Hepatocyte (in vitro differentiated cells): ENCODE results near the gene CDH10. TPM values are rescaled to one million over a fixed set of nuclear protein-coding genes. Genes with fewer than 3 reads are reported as not detected.

Experiments used
- DNase-seq: peaks from one replicate; pipeline ENCODE4 v3.0.0-alpha.2; 2016; ENCODE audit warnings: low spot score
- H2AFZ ChIP-seq: fragments of 200-600 bp; sonication (generic); 2 replicates; pipeline ENCODE4 v1.6.0; 2016; ENCODE audit warnings: antibody characterized with exemption, mild to moderate bottlenecking
- H3K27ac ChIP-seq: fragments of 200-600 bp; sonication (generic); 2 replicates; pipeline ENCODE4 v1.5.1; 2016; ENCODE audit warnings: mild to moderate bottlenecking
- H3K27me3 ChIP-seq: fragments of 200-600 bp; sonication (generic); 2 replicates; pipeline ENCODE4 v1.6.1; 2016
- H3K36me3 ChIP-seq: fragments of 200-600 bp; sonication (generic); replicated peaks from 2 replicates; pipeline ENCODE4 v1.5.1; 2016; ENCODE audit warnings: low read depth; ENCODE audit not compliant: insufficient read depth
- H3K4me1 ChIP-seq: fragments of 200-600 bp; sonication (generic); 2 replicates; pipeline ENCODE4 v1.5.1; 2016; ENCODE audit warnings: mild to moderate bottlenecking, moderate library complexity; ENCODE audit not compliant: insufficient read depth
- H3K4me2 ChIP-seq: fragments of 200-600 bp; sonication (generic); 2 replicates; pipeline ENCODE4 v1.6.0; 2016
- H3K4me3 ChIP-seq: fragments of 200-600 bp; sonication (generic); 2 replicates; pipeline ENCODE4 v1.5.1; 2016; ENCODE audit warnings: mild to moderate bottlenecking
- H3K79me2 ChIP-seq: fragments of 200-600 bp; sonication (generic); 2 replicates; pipeline ENCODE4 v1.6.0; 2017; ENCODE audit warnings: mild to moderate bottlenecking
- H3K9me2 ChIP-seq: fragments of 200-600 bp; sonication (generic); replicated peaks from 2 replicates; pipeline ENCODE4 v1.6.0; 2017; ENCODE audit warnings: mild to moderate bottlenecking; ENCODE audit not compliant: insufficient read depth
- H3K9me3 ChIP-seq: fragments of 200-600 bp; sonication (generic); 2 replicates; pipeline ENCODE4 v1.5.1; 2016; ENCODE audit warnings: low read depth, mild to moderate bottlenecking
- H4K20me1 ChIP-seq: fragments of 200-600 bp; sonication (generic); 2 replicates; pipeline ENCODE4 v1.6.0; 2016; ENCODE audit warnings: mild to moderate bottlenecking; ENCODE audit not compliant: insufficient read depth, poor library complexity, severe bottlenecking
- EZH2 ChIP-seq: fragments of 200-600 bp; sonication (generic); IDR thresholded peaks from 2 replicates; pipeline ENCODE4 v1.6.1; 2016; ENCODE audit warnings: antibody characterized with exemption, mild to moderate bottlenecking, borderline replicate concordance
- EZH2phosphoT487 ChIP-seq: fragments of 200-600 bp; sonication (generic); IDR thresholded peaks from one replicate; pipeline ENCODE4 v1.6.1; 2018; ENCODE audit warnings: antibody characterized with exemption, mild to moderate bottlenecking, low read depth, moderate library complexity; ENCODE audit not compliant: unreplicated experiment, severe bottlenecking
- WGBS: methylation state at CpG from one replicate; pipeline ENCODE4 v1.1.6; 2016; ENCODE audit warnings: low lambda C conversion rate; ENCODE audit errors: missing lambda C conversion rate; 5-methylcytosine and 5-hydroxymethylcytosine counted together
- polyA plus RNA-seq: library from polyadenylated mRNA; unstranded; fragments of >200 nt; fragmentation: Nextera tagmentation; extraction: Ambion mirVana; gene quantifications from 2 replicates; pipeline ENCODE4 v1.2.1, GENCODE V29; 2016
- total RNA-seq: library from RNA; depleted of rRNA; stranded (reverse); fragments of >200 nt; gene quantifications from 2 replicates; pipeline ENCODE4 v1.2.3, GENCODE V29; 2014
- TF ChIP-seq, protein P1 (sequence below): fragments of 200-600 bp; sonication (generic); IDR thresholded peaks from 2 replicates; pipeline ENCODE4 v1.5.1; 2016; ENCODE audit warnings: antibody characterized with exemption, mild to moderate bottlenecking; ENCODE audit not compliant: poor library complexity

The CDH10 gene
- total and polyA plus RNA-seq, 2 experiments from 2014 or later: 3.2 to 4.9 TPM

DNA sequence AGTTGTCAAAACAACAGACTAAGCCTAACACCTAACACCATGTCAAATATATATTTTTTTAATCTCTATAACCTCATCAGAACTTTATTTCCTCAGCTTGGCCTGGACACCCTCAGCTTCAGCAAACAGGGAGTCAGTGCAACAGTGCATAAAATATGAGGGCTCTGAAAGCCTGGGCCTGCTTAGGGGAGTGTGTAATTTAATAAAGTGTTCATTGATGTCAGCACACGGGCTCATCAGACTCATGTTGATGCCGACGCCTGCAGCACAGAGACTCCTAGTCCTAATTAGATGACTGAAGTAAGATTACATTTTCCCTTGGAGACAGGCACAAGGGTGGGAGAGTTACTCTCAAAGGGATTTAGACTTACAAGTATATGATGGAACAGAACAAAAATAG lies 37.8 kb downstream of the CDH10 start:
- Histone ChIP-seq H3K27ac (no peak overlapping the region), H3K79me2 (no peaks in the 10 kb centered on the region), H3K4me1 (no peaks in the 10 kb centered on the region), H4K20me1 (no peaks in the 10 kb centered on the region), H2AFZ (no peak overlapping the region), H3K4me2 (no peak overlapping the region), H3K4me3 (no peak overlapping the region), H3K36me3 (no peaks in the 10 kb centered on the region), H3K9me3 (no peaks in the 10 kb centered on the region), H3K9me2 (no peaks in the 10 kb centered on the region), H3K27me3 (no peaks in the 10 kb centered on the region)
- no peak for DNase-seq
- TF ChIP-seq EZH2: no peak
- TF ChIP-seq, protein P1, sequence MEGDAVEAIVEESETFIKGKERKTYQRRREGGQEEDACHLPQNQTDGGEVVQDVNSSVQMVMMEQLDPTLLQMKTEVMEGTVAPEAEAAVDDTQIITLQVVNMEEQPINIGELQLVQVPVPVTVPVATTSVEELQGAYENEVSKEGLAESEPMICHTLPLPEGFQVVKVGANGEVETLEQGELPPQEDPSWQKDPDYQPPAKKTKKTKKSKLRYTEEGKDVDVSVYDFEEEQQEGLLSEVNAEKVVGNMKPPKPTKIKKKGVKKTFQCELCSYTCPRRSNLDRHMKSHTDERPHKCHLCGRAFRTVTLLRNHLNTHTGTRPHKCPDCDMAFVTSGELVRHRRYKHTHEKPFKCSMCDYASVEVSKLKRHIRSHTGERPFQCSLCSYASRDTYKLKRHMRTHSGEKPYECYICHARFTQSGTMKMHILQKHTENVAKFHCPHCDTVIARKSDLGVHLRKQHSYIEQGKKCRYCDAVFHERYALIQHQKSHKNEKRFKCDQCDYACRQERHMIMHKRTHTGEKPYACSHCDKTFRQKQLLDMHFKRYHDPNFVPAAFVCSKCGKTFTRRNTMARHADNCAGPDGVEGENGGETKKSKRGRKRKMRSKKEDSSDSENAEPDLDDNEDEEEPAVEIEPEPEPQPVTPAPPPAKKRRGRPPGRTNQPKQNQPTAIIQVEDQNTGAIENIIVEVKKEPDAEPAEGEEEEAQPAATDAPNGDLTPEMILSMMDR: no peak
- no peak for TF ChIP-seq EZH2phosphoT487
- 76% methylated on average over 3 of the region's 3 CpGs for WGBS

DNA sequence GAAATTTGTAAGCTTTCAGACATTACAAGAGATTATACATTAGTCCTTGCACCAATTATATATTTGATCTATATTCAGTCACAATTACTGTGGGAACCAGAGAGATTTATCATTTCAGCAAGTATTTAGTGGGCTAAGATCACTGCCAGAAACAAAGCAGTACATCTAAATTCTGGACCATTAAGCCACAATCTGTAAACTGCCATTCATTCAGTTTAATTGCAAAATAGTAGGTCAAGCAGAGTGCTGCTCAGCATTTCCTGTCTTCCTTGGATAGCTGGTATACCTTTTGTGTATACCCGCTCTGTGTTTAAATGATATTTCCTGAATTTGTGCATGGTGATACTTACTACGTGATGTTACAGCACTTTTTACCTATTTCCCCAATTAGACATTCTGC lies 42.6 kb downstream of the CDH10 start:
- DNase-seq: no peak
- H3K36me3 ChIP-seq: no peaks in the 10 kb centered on the region
- 63% methylated on average over 2 of the region's 2 CpGs for WGBS
- no peaks in the 10 kb centered on the region for H3K27me3 ChIP-seq
- TF ChIP-seq EZH2phosphoT487 (no peak), EZH2 (no peak)
- TF ChIP-seq, protein P1: no peak
- H3K9me2 ChIP-seq: no peaks in the 10 kb centered on the region
- no peak overlapping the region for H3K4me2 ChIP-seq
- no peaks in the 10 kb centered on the region for H3K4me1 ChIP-seq
- no peak overlapping the region for H3K27ac ChIP-seq
- no peaks in the 10 kb centered on the region for H3K9me3 ChIP-seq
- H2AFZ ChIP-seq: no peak overlapping the region
- no peak overlapping the region for H3K4me3 ChIP-seq
- H3K79me2 ChIP-seq: no peaks in the 10 kb centered on the region
- H4K20me1 ChIP-seq: no peaks in the 10 kb centered on the region

DNA sequence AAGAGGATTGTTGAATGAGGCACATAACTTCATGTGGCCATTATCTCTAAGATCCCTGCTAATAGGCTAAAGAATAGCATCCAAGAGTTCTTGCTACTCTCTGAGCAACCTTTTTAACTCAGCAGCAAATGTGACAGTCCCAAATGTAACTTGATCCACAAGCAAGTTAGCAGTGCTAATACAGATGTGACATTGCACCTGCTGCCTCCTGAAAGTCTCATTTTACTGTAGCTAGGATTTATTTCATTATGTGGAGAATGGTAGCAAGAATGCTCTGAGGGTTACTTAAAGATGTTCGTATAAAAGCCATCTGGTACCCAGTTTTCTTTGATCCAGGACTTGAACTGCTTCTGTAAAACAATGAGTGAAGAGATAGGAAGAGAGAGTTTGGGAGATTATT lies 45.8 kb downstream of the CDH10 start:
- Histone ChIP-seq H3K79me2 (no peaks in the 10 kb centered on the region), H3K36me3 (no peaks in the 10 kb centered on the region), H3K27me3 (no peaks in the 10 kb centered on the region), H3K9me2 (no peaks in the 10 kb centered on the region), H4K20me1 (no peaks in the 10 kb centered on the region), H3K9me3 (no peaks in the 10 kb centered on the region), H3K4me2 (no peak overlapping the region), H2AFZ (no peak overlapping the region), H3K4me1 (no peaks in the 10 kb centered on the region), H3K27ac (no peak overlapping the region), H3K4me3 (no peak overlapping the region)
- 60% methylated on average over 1 of the region's 1 CpG for WGBS
- DNase-seq: no peak
- TF ChIP-seq, protein P1: no peak
- TF ChIP-seq EZH2: no peak
- no peak for TF ChIP-seq EZH2phosphoT487

DNA sequence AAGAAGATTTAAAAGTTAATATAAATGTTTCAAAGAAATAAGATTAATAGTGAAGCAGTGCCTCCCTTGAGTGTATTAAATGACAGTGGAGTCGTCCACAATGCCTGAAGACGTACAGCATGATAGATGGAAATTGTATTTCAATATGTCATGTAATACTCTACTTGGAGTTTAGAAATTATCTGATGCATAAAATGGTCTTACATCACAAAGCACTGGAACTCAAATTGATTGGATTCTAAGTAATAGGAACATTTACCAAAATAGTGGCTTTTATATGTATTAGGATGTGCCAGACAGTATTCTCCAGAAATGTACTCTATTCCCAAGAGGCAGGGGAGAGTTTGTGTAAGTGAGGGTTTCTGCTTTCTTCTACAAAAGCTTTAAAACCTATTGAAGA lies 49.4 kb downstream of the CDH10 start:
- WGBS: 70% methylated on average over 2 of the region's 2 CpGs
- no peak overlapping the region for H3K4me2 ChIP-seq
- H3K79me2 ChIP-seq: no peaks in the 10 kb centered on the region
- H3K27ac ChIP-seq: no peak overlapping the region
- no peak for DNase-seq
- H3K4me3 ChIP-seq: no peak overlapping the region
- no peak for TF ChIP-seq EZH2phosphoT487
- no peak for TF ChIP-seq EZH2
- H3K9me2 ChIP-seq: no peaks in the 10 kb centered on the region
- no peaks in the 10 kb centered on the region for H3K36me3 ChIP-seq
- no peaks in the 10 kb centered on the region for H3K27me3 ChIP-seq
- no peaks in the 10 kb centered on the region for H4K20me1 ChIP-seq
- no peaks in the 10 kb centered on the region for H3K4me1 ChIP-seq
- H2AFZ ChIP-seq: no peak overlapping the region
- no peaks in the 10 kb centered on the region for H3K9me3 ChIP-seq
